Endothelial cell of umbilical vein (primary cell): ENCODE measurements around the gene WRAP53. TPM values are rescaled to one million over a fixed set of nuclear protein-coding genes. Genes with fewer than 3 reads are reported as not detected.

Experiments used
- BruUV-seq: library from RNA; stranded (reverse); fragments of 400-500 nt; replicated peaks from 2 replicates; lab custom pipeline; 2021; lab: Mats Ljungman, UMichigan
- CTCF ChIA-PET: fragments of 300-600, 350-600 bp; sonication (Branson Sonifier 250); formaldehyde crosslinking; loops from one replicate; lab custom pipeline; 2021; ENCODE audit warnings: antibody characterized with exemption, inconsistent platforms; lab: Charles Lee
- POLR2A ChIA-PET: fragments of 300-600, 350-600 bp; sonication (Branson Sonifier 250); formaldehyde crosslinking; loops from one replicate; lab custom pipeline; 2021; ENCODE audit warnings: antibody characterized with exemption, inconsistent platforms; lab: Charles Lee
- DNase-seq: peaks from one replicate; pipeline ENCODE4 v3.0.0-alpha.2; 2011; ENCODE audit warnings: low read depth, low spot score
- FAIRE-seq: peaks from 2 replicates; lab custom pipeline; 2011; peaks lifted over from hg19 to GRCh38; lab: Jason Lieb, UNC
- H2AFZ ChIP-seq: 2 replicates; pipeline ENCODE4 v1.6.0; 2012; ENCODE audit warnings: low read depth, low read length, control low read depth, inconsistent platforms
- H3K27ac ChIP-seq: 2 replicates; pipeline ENCODE4 v1.5.1; 2011; ENCODE audit warnings: low read depth, mild to moderate bottlenecking, control low read depth, low read length, moderate library complexity; ENCODE audit not compliant: insufficient read depth
- H3K27me3 ChIP-seq, 2 experiments: 2 replicates each; pipeline versions ENCODE4 v1.6.0 to v1.6.1; 2011; ENCODE audit warnings: low read length in 2 of 2, mixed read lengths in 1 of 2; ENCODE audit not compliant: control insufficient read depth in 2 of 2, insufficient read depth in 2 of 2
- H3K36me3 ChIP-seq, 2 experiments: 2 replicates in 1 of 2; 3 replicates in 1 of 2; pipeline ENCODE4 v1.5.1; 2011; ENCODE audit warnings: low read length in 2 of 2, mild to moderate bottlenecking in 1 of 2, moderate library complexity in 1 of 2; ENCODE audit not compliant: control insufficient read depth in 2 of 2, insufficient read depth in 2 of 2; ENCODE audit errors: extremely low read depth in 1 of 2
- H3K4me1 ChIP-seq: 3 replicates; pipeline ENCODE4 v1.5.1; 2011; ENCODE audit warnings: mild to moderate bottlenecking, low read length; ENCODE audit not compliant: control insufficient read depth, insufficient read depth; ENCODE audit errors: extremely low read depth
- H3K4me2 ChIP-seq: 2 replicates; pipeline ENCODE4 v1.6.1; 2011; ENCODE audit warnings: low read length, control low read depth, mixed read lengths; ENCODE audit not compliant: insufficient read depth
- H3K4me3 ChIP-seq, 3 experiments: fragments of 200-600 bp in 1 of 3; sonication (generic), shearing (Covaris generic) in 1 of 3; replicated peaks in 1 of 3; 2 replicates each; pipeline ENCODE4 v1.5.1; 2011 to 2016; ENCODE audit warnings: control low read depth in 3 of 3, low read length in 3 of 3, mild to moderate bottlenecking in 2 of 3, inconsistent platforms in 1 of 3, low read depth in 1 of 3, moderate library complexity in 1 of 3; ENCODE audit not compliant: insufficient read depth in 1 of 3
- H3K79me2 ChIP-seq: 2 replicates; pipeline ENCODE4 v1.6.0; 2012; ENCODE audit warnings: low read length, inconsistent platforms; ENCODE audit not compliant: control insufficient read depth, insufficient read depth
- H3K9ac ChIP-seq: replicated peaks from 2 replicates; pipeline ENCODE3; 2011; ENCODE audit warnings: low read length, control low read depth; ENCODE audit not compliant: insufficient read depth; ENCODE audit errors: extremely low read depth
- H3K9me1 ChIP-seq: replicated peaks from 3 replicates; pipeline ENCODE4 v1.6.0; 2011; ENCODE audit warnings: mild to moderate bottlenecking, low read length; ENCODE audit not compliant: control insufficient read depth, insufficient read depth; ENCODE audit errors: extremely low read depth
- H3K9me3 ChIP-seq: replicated peaks from 2 replicates; pipeline ENCODE4 v1.5.1; 2012; ENCODE audit warnings: low read length, inconsistent platforms; ENCODE audit not compliant: control insufficient read depth, insufficient read depth
- H4K20me1 ChIP-seq: replicated peaks from 2 replicates; pipeline ENCODE3; 2011; ENCODE audit warnings: mild to moderate bottlenecking, low read length; ENCODE audit not compliant: control insufficient read depth, insufficient read depth; ENCODE audit errors: extremely low read depth
- CTCF ChIP-seq, 2 donors: IDR thresholded peaks; 1 replicate in 1 of 2; 2 replicates in 1 of 2; pipeline ENCODE4 v1.5.1; 2011; ENCODE audit warnings: low read length in 2 of 2, mild to moderate bottlenecking in 2 of 2, moderate library complexity in 2 of 2, control low read depth in 1 of 2, inconsistent platforms in 1 of 2, low read depth in 1 of 2; ENCODE audit not compliant: insufficient read depth in 1 of 2; ENCODE audit errors: extremely low read depth in 1 of 2
- EZH2 ChIP-seq: IDR thresholded peaks from 2 replicates; pipeline ENCODE4 v1.6.1; 2012; ENCODE audit warnings: borderline replicate concordance, low read depth, mild to moderate bottlenecking, moderate library complexity, low read length, inconsistent platforms; ENCODE audit not compliant: severe bottlenecking
- FOS ChIP-seq: IDR thresholded peaks from 2 replicates; pipeline ENCODE4 v1.6.1; 2011; ENCODE audit warnings: mild to moderate bottlenecking, low read length, moderate library complexity, borderline replicate concordance; ENCODE audit not compliant: insufficient read depth
- GATA2 ChIP-seq: IDR thresholded peaks from 2 replicates; pipeline ENCODE4 v1.7.0; 2011; ENCODE audit warnings: low read depth, mild to moderate bottlenecking, moderate library complexity, mixed read lengths, low read length; ENCODE audit not compliant: insufficient read length, insufficient read depth
- JUN ChIP-seq: IDR thresholded peaks from 2 replicates; pipeline ENCODE4 v1.6.1; 2011; ENCODE audit warnings: borderline replicate concordance, low read depth; ENCODE audit not compliant: insufficient read length, insufficient read depth
- MAX ChIP-seq: IDR thresholded peaks from 2 replicates; pipeline ENCODE4 v1.6.1; 2011; ENCODE audit not compliant: insufficient read depth, insufficient read length
- MYC ChIP-seq: IDR thresholded peaks from one replicate; pipeline ENCODE4 v1.6.1; 2011; ENCODE audit warnings: mild to moderate bottlenecking, low read depth, low read length
- POLR2A ChIP-seq: IDR thresholded peaks from 2 replicates; pipeline ENCODE4 v1.6.1; 2012; ENCODE audit warnings: low read depth, mild to moderate bottlenecking, control low read depth, low read length
- POLR2AphosphoS5 ChIP-seq: IDR thresholded peaks from 2 replicates; pipeline ENCODE4 v1.6.1; 2012; ENCODE audit warnings: low read depth, mild to moderate bottlenecking, control low read depth, low read length, moderate library complexity; ENCODE audit not compliant: insufficient read depth
- dilution Hi-C: fragments of 300-500 bp; cut with MboI; formaldehyde crosslinking; loops from one replicate; pipeline ENCODE4 v1.15.0; 2019; ENCODE audit warnings: low sequenced_read_pairs; ENCODE audit not compliant: extremely low pct_ligation_motif_present
- intact Hi-C: fragments of 100-400 bp; cut with micrococcal nuclease; formaldehyde crosslinking; loops from one replicate; pipeline ENCODE4 v1.10.0; 2022
- polyA plus RNA-seq, 4 experiments: library from polyadenylated mRNA; depleted of rRNA in 3 of 4; stranded (reverse) in 3 of 4; unstranded in 1 of 4; fragments of >200 nt; gene quantifications; 2 replicates each; pipeline versions ENCODE4 v1.2.1 to v1.2.3, GENCODE V29; 2011 to 2012; ENCODE audit warnings: missing spikeins in 1 of 4
- total RNA-seq: library from RNA; stranded (reverse); gene quantifications from 2 replicates; pipeline ENCODE4 v1.2.3, GENCODE V29; 2021

The WRAP53 gene
- total and polyA plus RNA-seq, 2 donors (not counting 3 experiments of a cell fraction or from before 2014, with no cell fraction given), result 17.9 to 28.0 TPM

- CTCF ChIA-PET, result interaction anchor here (1.0 kb wide), 1 partner anchor 45 kb away, joined by 7 read pairs; no protein-coding TSS in a partner anchor
- DNase-seq (no peak), FAIRE-seq (no peak)
- no peak overlapping the region for H2AFZ ChIP-seq
- no peaks in the 10 kb centered on the region for H3K4me1 ChIP-seq
- peaks cover 6 to 7% of the 10 kb centered on the region in 2 experiments for H3K27me3 ChIP-seq
- H3K9me3 ChIP-seq, result no peaks in the 10 kb centered on the region
- H3K9me1 ChIP-seq, result no peaks in the 10 kb centered on the region
- H3K79me2 ChIP-seq, result no peaks in the 10 kb centered on the region
- H3K4me3 ChIP-seq, result no peak overlapping the region
- no peak overlapping the region for H3K27ac ChIP-seq
- no peak overlapping the region for H3K9ac ChIP-seq
- POLR2A ChIA-PET, result no interaction called here
- TF ChIP-seq MAX, result no peak
- TF ChIP-seq GATA2, result no peak
- TF ChIP-seq POLR2A, result no peak
- no peak for TF ChIP-seq EZH2
- no peak for TF ChIP-seq FOS
- H4K20me1 ChIP-seq, result no peaks in the 10 kb centered on the region
- H3K4me2 ChIP-seq, result no peak overlapping the region
- intact Hi-C loops, result no loop called here
- BruUV-seq, result no TSS peak
- dilution Hi-C loops, result no loop called here
- no peaks in the 10 kb centered on the region for H3K36me3 ChIP-seq
Observed at GRCh38 chr17:7737601-7738000, 49.3 kb downstream of the WRAP53 start.

DNA sequence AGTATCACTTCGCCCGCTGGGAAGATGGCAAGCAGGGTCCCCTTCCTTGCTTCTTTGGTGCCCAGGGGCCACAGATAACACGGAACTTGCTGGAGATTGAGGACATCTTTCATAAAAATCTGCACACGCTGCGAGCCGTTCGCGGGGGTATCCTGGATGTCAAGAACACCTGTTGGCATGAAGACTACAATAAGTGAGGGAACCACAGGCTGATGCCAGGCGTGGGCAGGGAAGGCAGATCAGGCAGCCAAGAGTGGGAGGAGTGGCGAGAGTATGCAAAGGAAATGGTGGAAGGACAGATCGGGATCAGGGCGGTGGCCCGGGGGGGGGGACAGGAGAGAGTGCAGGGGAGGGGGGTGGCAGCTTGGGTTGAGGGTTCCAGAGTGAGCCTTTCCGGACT is 51.5 kb downstream of the WRAP53 start:
- no TSS peak for BruUV-seq
- POLR2A ChIA-PET, result no interaction called here
- no peak for DNase-seq
- Histone ChIP-seq H4K20me1 (no peaks in the 10 kb centered on the region), H3K9me3 (no peaks in the 10 kb centered on the region), H3K9ac (no peak overlapping the region), H2AFZ (no peak overlapping the region), H3K36me3 (no peaks in the 10 kb centered on the region), H3K79me2 (no peaks in the 10 kb centered on the region), H3K4me3 (no peak overlapping the region), H3K27ac (no peak overlapping the region), H3K9me1 (no peaks in the 10 kb centered on the region), H3K4me1 (peaks cover 2% of the 10 kb centered on the region), H3K27me3 (peaks cover 6 to 7% of the 10 kb centered on the region in 2 experiments), H3K4me2 (no peak overlapping the region)
- TF ChIP-seq JUN (no peak), FOS (no peak), POLR2A (no peak), POLR2AphosphoS5 (no peak), CTCF (IDR thresholded peaks at IDR 0.05; ENCODE audit: extremely low read depth in 1 of 2, insufficient read depth in 1 of 2, low read depth in 1 of 2, low read length in 2 of 2) (no peak), GATA2 (no peak), EZH2 (no peak), MYC (no peak), MAX (no peak)
- intact Hi-C loops (loop anchor here (5.0 kb wide), 1 partner anchor 83 kb away; no protein-coding TSS in a partner anchor), dilution Hi-C loops (no loop called here)
- CTCF ChIA-PET, result interaction anchor here (0.6 to 1.4 kb wide), 2 partner anchors 31 to 321 kb away, joined by 3 to 4 read pairs; no protein-coding TSS in a partner anchor
- no peak for FAIRE-seq
